GOT3 (cell line): Measurements from ENCODE around the gene ZNF91.
"Not testable (repeated sequence)": the region's sequence is repeated elsewhere in the genome, so short reads cannot be mapped to it uniquely, and the experiment has no call there.

Source experiments
- DNase-seq: peaks from one replicate; lab custom pipeline; 2025; ENCODE audit warnings: mixed read lengths; lab: John Stamatoyannopoulos, UW

ZNF91 gene

DNA sequence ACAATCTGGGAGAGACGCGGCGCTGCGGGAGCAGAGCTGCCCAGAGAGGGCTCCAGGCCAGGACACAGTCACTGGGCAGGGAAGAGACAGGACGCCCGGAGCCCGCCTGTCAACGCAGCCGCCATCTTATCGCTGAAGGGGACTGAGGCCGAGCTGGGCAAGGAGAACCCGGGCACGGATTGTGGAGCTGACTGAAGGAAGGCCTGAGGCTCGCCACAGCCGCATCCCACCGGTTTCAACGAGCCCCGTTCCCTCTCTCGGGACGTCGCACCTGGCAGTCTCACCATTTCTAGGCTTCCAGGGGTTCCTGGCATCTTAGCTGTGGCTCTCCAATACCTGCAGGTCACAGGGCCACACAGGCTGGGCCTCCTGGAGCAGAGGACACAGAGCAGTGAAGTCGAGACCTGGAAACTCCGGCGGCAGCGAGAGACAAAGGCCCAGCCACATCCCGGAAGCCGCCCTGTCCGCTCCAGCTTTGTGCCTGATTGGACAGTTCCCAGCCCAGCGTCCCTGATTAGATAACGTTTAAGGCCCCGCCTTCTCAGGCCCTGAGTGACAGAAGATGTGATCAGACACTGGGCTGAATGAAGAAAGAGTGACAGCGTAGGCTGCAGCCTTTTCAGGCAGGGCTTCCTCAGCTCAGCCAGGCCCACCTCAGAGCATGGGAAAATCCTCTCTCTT lies at the start of gene ZNF91:
ZNF91 (minus strand) TSS at position 431 of the 681 bp plus-strand sequence; CDS start at position 314, 117 bp downstream.
- peak; percentile 67 for DNase-seq

DNA sequence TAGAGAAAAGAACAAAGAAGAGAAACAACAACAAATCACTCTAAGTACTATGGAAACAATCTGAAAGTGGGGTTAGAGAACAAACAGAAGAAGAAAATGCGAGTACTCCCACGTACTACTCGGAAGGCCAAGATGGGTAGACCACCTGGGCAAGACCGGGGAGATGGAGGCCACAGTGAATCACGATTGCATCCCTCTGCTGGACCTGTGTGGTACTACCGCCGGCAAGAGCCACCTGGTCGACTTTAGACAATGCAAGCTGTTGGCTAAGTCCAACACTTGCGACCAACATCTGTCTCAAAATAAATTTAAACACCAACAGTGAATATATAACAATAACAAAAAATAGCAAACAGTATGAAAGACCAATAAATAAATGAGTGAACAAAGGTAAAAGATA lies 45.5 kb upstream of the ZNF91 start:
- no peak for DNase-seq

DNA sequence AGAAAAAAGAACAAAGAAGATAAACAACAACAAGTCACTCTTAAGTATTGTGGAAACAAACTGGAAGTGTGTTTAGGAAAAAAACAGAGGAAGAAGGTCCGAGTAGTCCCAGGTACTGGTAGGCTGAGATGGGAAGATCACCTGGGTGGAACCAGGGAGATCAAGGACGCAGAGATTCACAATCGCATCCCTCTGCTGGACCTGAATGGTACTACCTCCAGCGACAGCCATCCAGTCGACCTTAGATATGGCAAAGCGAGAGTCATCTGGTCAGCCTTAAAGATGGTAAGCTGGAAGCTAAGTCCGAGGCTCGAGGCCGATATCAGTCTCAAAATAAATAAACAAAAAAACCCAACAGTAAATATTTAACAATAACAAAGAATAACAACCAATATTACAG lies 44.9 kb upstream of the ZNF91 start:
- DNase-seq = no peak

DNA sequence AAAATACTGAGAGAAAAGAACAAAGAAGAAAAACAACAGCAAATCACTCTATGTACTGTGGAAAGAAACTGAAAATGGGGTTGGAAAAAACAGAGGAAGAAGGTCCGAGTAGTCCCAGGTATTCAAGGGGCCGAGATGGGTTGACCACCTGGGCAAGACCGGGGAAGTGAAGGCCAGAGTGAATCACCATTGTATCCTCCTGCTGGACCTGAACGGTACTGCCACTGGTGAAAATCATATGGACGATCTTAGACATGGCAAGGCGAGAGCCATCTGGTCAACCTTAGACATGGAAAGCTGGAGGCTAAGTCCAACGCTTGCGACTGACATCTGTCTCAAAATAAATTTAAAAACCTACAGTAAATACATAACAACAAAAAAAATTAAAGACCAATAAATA lies 44.4 kb upstream of the ZNF91 start:
- no peak for DNase-seq

DNA sequence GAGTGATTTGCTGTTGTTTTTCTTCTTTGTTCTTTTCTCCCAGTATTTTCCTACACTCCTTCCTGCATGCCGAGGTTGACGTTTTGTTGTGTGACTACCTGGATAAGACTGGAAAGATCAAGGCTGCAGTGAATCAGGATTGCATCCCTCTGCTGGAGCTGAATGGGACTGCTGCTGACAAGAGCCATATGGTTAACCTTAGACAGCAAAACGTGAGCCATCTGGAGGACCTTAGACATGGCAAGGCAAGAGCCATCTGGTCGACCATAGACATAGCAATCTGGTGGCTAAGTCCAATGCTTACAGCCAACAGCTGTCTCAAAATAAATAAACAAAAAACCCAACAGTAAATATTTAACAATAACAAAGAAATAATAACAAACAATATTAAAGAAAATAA lies 42.6 kb upstream of the ZNF91 start:
- DNase-seq = no peak

DNA sequence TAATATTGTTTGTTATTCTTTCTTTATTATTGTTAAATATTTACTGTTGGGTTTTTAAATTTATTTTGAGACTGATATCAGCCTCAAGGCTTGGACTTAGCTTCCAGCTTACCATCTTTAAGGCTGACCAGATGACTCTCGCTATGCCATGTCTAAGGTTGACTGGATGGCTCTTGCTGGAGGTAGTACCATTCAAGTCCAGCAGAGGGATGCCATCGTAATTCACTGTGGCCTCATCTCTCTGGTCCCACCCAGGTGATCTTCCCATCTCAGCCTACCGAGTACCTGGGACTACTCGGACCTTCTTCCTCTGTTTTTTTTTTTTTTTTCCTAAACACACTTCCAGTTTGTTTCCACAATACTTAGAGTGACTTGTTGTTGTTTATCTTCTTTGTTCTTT lies 41.7 kb upstream of the ZNF91 start:
- DNase-seq = no peak

DNA sequence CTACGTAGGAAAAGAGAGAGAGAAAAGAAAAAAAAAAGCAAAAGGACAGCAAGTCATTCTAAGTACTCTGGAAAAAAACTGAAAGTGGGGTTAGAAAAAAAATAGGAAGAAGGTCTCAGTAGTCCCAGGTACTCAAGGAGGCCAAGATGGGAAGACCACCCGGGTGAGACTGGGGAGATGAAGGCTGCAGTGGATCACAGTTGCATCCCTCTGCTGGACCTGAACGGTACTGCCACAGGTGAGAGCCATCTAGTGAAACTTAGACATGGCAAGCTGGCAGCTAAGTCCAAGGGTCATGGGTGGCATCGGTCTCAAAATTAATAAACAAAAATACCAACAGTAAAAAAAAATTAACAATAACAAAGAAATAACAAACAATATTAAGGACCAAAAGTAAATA lies 41.0 kb upstream of the ZNF91 start:
- no peak for DNase-seq

DNA sequence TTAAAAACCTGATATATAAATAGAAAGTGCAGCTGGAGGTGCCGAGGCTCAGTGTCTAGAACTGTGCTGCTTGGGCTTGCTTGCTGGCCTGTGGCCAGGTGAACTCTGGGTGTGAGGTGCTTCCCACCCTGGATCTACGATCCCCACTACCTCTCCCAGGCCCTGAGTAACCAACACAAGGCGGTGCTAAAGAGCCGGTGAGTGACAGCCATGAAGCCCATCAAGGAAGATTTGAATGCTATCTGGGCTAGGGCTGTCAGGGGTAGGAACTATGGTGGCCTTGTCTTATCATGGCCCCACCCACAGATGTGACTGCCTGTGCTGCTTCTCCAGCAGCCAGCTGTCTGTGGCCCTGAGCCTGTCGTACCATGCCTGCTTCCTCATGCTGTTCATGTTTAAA lies 25.6 kb upstream of the ZNF91 start:
- no peak for DNase-seq

DNA sequence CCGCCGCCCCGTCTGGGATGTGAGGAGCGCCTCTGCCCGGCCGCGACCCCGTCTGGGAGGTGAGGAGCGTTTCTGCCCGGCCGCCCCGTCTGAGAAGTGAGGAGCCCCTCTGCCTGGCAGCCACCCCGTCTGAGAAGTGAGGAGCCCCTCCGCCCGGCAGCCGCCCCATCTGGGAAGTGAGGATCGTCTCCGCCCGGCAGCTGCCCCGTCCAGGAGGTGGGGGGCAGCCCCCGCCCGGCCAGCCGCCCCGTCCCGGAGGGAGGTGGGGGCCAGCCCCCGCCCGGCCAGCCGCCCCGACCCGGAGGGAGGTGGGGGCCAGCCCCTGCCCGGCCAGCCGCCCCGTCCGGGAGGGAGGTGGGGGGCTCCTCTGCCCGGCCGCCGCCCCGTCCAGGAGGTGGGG lies 24.0 kb upstream of the ZNF91 start:
- not testable (repeated sequence) for DNase-seq

DNA sequence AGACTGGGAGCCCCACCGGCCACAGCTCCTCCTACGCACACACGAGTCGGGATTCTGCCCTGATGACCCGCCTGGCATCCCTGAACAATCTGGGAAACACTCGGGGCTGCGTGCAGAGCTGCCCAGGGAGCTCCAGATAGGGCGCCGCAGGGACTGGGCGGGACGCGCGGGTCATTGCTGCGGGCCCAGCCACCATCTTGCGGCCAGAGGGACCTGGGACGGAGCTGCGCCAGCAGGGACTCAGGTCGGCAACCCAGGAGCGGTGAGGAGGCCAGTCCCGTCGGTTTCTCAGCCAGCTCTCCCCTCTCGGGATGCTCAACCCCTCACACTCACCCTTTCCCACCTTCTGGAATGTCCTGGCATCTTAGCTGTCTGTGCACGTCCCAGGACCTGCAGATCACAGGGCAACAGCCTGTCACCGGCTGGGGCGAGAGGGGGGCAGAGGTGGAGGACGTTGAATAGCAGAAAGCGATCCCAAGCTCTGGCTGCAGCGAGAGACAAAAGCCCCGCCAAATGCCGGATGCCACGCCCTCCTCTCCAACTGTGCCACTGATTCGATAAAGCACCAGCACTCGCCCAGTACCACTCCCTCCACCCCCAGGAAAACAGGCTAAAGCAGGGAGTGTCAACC lies 20.4 kb upstream of the ZNF91 start:
- no peak for DNase-seq

DNA sequence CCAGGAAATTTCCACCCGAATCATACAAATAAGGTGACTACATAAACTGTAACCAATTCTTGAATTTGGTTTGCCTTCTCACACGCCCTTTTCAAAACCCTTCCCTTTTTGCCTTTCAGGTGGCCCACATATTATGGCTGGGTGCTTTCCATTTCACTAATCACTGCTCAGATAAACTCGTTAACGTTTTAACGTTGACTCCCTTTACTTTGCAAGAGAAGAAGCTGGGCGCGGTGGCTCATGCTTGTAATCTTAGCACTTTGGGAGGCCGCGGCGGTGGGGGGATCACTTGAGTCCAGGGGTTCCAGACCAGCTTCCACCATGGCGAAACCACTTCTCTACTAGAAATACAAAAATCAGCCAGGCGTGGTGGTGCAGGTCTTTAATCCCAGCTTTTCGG lies 19.8 kb upstream of the ZNF91 start:
- DNase-seq = no peak

DNA sequence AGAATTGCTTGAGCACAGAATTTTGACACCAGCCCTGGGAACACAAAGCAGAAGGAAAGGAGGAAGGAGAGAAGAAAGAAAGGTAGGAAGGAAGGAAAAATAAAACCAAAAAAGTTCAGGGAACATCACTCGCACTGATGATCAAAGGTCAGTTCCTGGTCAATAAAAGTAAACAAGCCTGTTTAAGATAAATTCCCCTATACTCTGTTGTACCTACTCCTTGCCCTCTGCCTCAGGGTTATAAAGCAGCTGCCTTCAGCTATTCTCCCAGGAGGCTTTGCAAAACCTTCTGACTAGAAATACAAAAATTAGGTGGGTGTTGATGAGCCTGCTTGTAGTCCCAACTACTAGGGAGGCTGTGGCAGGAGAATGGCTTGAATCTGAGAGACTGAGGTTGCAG lies 14.9 kb upstream of the ZNF91 start:
- DNase-seq = no peak

DNA sequence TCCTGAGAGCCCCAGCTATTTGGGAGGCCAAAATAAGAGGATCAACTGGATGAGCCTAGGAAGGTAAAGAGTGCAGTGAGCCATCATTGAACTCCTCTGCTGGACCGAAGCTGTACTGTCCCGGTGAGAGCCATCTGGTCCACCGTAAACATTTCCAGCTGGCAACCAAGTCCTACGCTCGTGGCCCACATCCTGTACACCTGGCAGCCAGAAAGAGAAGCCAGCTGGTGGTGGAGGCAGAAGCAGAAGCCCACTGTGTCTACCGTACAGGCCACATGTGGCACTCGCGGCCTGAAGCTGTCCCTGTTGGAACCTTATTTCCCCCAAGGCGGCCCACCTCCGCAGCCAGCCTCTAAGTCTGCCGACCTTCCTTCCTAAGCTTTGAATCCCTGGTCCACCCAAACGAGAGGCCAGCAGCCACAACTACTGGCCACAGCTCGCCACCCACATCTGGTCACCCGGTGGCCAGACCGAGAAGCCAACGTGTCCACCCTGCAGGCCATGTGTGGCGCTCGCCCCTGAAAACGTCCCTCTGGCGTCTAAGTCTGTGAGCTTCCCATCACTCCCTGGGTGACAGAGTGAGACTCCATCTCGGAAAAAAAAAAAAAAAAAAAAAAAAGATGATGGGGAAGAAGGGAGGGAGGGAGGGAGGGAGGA lies 14.2 kb upstream of the ZNF91 start:
- DNase-seq = no peak

DNA sequence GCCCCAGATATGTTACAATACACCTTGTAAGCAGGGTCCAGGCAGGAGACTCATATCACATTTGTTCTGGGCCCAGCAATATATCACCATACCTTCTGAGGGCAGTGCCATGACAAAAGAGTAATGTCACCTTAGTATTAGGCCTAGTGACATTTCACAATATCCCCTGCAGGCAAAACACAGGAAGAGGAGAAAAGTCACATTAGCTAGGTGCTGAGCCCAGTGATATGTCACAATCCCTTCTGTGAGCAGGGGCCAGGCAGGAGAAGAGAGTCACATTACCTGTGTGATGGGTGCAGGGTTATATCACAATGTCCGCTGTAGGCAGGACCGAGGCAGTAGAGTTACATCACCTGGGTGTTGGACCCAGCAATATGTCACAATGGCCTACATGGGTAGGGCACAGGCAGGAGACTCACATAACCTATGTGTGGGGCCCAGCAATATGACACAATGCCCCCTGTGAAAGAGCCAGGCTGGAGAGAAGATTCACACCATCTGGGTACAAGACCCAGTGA lies 12.4 kb upstream of the ZNF91 start:
- DNase-seq = no peak

DNA sequence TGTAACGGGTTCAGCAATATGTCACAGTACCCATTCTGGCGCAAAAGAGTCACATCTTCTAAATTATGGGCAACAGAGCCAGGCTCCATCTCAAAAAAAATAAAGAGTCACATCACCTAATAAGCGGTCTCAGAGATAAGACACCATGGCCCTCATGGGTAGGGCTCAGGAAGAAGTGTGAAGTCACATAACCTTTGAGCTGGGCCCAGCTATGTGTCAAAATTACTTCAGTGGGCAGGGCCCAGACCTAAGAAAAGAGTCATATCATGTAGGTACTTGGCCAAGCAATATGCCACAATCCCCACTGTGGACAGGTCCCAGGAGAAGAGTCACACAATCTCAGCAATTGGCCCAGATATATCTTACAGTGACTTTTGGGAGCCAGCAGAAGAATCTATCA lies 11.4 kb upstream of the ZNF91 start:
- no peak for DNase-seq

DNA sequence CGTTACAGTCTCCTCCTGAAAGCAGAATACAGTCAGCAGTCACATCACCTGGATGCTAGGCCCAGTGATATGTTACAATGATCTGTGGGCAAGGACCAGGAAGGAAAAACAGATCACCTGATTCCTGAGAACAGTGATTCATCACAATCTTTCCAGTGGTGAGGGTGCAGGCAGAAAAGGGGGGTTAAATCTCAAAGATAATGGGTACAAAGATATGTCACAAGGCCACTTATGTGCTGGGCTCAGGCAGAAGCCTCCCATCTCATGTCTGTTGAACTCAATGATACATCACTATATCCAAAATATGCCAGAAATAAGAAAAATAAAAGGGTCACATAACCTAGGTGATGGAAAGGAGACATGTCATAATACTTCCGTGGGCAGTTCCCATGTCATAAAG lies 10.8 kb upstream of the ZNF91 start:
- DNase-seq = no peak

DNA sequence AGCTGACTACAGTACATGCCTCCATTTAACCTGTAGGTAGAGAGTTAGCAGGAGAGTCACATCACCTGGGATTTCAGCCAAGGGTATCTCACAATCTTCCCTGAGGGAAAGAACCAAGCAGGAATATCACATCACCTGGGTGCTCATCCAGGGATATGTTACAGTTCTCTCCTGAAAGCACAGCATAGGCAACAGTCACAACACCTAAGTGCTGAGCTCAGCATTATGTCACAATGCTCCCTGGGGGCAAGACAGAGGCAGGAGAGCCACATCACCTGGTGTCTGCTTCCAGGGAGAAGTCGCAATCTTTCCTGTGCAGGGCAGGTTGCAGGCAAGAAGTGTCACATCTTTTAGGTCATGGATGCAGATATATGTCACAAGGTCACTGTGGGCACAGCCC lies 9.4 kb upstream of the ZNF91 start:
- DNase-seq = no peak

DNA sequence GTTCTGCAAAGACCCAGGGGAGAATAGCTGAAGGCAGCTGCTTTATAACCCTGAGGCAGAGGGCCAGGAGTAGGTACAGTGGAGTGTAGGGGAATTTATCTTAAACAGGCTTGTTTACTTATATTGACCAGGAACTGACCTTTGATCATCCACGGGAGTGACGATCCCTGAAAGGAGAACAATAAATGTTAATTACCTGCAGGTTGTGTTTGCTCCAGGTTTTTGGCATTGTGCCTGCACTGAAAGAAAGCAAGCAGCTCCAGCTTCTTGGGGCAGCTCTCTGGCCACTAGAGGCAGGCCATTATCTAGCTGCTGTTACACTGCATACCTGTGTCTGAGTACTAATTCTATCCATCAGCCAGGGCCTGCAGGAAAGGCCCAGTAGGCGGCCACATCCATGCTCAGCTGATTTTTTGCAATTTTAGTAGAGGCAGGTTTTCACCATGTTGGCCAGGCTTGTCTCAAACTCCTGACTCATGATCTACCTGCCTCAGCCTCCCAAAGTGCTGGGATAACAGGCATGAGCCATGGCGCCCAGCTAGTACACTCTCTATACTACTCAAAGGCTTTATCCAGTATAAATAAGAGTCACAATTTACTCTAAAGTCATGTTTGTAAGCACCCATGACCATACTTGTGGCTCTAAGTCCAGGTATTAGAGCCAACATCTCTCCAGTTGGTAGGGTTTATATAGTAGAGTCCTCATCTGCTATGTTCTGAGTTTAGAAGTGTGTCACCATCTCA lies 8.5 kb upstream of the ZNF91 start:
- no peak for DNase-seq

DNA sequence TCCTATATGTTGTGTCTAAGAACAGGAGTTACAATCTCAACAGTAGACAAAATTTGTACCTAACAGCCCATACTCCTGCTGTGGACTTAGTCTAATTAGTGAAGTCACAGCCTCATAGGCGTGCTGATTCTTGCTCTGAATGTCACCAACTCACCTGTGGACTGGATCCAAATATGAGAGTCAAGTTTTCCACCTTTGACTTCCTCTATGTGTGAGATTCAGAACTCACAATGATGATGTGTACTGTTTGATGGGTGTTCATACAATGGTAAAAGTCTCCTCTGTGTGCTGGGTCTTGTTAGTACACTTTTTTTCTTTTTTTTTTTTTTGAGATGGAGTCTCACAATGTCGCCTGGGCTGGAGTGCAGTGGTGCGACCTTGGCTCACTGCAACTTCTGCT lies 7.8 kb upstream of the ZNF91 start:
- no peak for DNase-seq

DNA sequence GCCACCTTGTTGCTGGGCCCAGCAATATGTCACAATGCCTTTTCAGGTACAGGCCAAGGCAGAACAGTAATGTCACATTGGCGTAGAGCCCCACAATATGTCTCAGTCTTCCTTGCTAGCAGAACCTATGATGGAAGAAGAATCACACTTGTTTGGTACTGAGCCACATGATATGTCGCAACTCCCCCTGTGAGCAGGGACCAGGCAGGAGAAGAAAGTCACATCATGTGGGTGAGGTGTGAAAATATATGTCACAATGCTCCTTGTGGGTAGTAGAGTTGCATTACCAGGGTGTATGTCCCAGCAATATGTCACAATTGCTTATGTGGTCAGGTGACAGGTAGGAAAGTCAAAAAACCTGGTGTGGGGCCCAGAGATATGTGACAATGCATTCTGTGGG lies 7.1 kb upstream of the ZNF91 start:
- DNase-seq = no peak

DNA sequence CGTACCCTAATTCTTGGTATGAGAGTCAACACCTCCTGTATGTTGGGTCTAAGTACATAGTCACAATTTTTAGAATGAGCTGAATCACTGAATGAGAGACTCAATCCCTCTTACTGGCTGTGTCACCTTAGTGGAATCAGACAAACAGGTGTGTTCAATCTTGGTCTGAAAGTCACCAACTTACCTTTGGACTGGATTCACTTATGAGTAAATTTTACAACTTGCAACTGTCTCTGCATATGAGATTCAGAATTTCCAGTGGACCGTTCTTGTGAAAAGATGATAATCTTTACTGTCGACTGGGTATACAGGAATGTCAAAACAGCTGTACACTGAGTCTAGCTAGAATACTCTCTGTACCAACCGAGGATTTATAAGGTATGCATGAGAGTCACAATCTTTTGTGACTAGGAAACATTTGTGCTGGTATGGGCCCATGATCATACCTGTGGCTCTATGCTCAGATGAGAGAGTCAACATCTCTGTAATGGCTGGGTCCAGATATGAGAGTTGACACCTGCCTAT lies 5.9 kb upstream of the ZNF91 start:
- DNase-seq = no peak

DNA sequence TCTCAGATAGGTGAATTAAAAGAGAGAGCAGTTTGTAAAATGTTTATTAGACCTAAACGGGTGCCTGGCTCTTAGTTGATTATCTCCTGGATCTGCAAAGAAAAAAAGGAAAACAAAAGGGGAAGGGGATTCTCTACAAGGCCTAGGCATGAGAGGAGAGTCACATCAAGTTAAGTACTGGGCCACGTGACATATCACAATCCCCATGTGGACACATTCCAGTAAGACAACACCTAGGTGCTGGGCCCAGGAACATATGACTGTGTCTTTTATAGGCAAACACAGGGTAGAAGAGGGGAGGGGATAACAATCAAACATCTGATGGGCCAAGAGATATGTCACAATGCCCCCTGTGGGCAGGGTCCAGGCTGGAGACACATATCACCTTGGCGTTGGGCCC lies 4.2 kb upstream of the ZNF91 start:
- no peak for DNase-seq
